ENCODE results near the gene L3MBTL4.
"Not testable (repeated sequence)": the region's sequence is repeated elsewhere in the genome, so short reads cannot be mapped to it uniquely, and the experiment has no call there.

L3MBTL4 gene

DNA sequence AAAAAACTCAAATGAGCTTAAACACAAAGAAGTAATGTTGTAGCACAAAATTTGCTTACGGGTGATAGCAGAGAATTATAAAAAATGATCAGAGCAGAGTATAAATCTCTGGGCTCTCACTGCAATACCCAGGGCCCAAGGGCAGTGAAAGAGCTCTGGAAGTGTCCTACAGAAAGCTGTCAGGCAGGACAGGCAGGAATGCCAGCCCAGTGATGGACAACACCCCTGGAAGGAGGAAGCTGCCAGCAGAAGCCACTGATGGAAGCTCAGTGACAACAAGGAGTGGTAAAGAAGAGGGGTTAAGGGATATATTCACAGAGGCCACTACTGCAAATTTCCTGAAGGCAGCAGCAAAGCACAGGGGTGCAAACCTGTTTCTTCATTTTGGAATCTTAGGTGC, 214.9 kb downstream of the L3MBTL4 start:
- Mint-ChIP-seq H3K4me1 (no peaks in the 10 kb centered on the region), H3K9me3 (peaks cover 0 to 7% of the 10 kb centered on the region in 2 donors), H3K27me3 (no peaks in the 10 kb centered on the region), H3K4me3 (no peak overlapping the region), H3K27ac (no peak overlapping the region)
- ATAC-seq (no peak), DNase-seq (no peak)

DNA sequence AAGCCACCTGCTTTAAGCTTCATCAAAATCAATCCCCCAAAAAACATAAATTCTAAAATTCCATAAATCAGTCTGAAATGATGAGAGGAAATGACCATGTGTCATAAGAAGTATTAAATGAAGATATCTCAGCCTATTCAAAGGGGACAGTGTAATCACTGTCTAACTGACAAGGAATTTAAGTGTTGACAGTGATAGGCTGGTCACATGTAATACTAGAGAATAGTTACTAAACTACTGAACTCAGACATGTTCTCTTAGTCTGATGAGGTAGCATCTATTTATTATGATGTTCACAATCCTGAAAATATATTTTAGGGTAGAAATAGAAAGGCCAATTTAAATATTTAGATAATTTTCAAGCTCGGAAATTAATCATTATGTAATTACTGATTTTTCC, 216.1 kb downstream of the L3MBTL4 start:
- no peaks in the 10 kb centered on the region for H3K4me1 Mint-ChIP-seq
- no peak overlapping the region for H3K27ac Mint-ChIP-seq
- no peak overlapping the region for H3K4me3 Mint-ChIP-seq
- peaks cover 0 to 7% of the 10 kb centered on the region in 2 donors for H3K9me3 Mint-ChIP-seq
- H3K27me3 Mint-ChIP-seq, result no peaks in the 10 kb centered on the region
- ATAC-seq (no peak), DNase-seq (no peak)

DNA sequence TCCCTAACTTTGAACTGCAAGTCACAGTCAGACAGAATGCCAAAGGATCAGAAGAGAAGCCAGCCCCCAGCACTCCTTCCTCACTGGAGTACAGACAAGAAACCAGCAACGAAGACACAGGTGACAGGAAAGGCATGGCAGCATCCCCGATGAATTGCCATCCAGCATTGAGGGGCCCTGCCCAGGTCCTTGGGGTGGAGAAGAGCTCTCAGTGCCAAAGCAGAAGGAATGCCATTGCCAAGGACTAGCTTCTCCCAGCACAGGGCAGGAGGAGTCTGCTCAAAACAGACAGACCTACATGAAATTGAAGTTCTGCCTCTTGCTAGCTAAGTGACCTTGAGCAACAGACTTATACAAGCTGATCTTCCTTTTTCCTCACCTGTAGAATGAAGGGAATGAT, 220.1 kb downstream of the L3MBTL4 start:
- ATAC-seq (no peak), DNase-seq (no peak)
- no peaks in the 10 kb centered on the region for H3K27me3 Mint-ChIP-seq
- no peak overlapping the region for H3K27ac Mint-ChIP-seq
- H3K4me3 Mint-ChIP-seq, result no peak overlapping the region
- H3K9me3 Mint-ChIP-seq, result peaks cover 0 to 7% of the 10 kb centered on the region in 2 donors
- no peaks in the 10 kb centered on the region for H3K4me1 Mint-ChIP-seq

- H3K4me3 Mint-ChIP-seq, H3K27me3 Mint-ChIP-seq, H3K27ac Mint-ChIP-seq, H3K4me1 Mint-ChIP-seq, ATAC-seq, DNase-seq: not testable (repeated sequence)
- peaks cover 5 to 16% of the 10 kb centered on the region in 2 donors for H3K9me3 Mint-ChIP-seq
These were observed 228.9 kb downstream of the L3MBTL4 start for GRCh38 chr18:6185782-6186181.

DNA sequence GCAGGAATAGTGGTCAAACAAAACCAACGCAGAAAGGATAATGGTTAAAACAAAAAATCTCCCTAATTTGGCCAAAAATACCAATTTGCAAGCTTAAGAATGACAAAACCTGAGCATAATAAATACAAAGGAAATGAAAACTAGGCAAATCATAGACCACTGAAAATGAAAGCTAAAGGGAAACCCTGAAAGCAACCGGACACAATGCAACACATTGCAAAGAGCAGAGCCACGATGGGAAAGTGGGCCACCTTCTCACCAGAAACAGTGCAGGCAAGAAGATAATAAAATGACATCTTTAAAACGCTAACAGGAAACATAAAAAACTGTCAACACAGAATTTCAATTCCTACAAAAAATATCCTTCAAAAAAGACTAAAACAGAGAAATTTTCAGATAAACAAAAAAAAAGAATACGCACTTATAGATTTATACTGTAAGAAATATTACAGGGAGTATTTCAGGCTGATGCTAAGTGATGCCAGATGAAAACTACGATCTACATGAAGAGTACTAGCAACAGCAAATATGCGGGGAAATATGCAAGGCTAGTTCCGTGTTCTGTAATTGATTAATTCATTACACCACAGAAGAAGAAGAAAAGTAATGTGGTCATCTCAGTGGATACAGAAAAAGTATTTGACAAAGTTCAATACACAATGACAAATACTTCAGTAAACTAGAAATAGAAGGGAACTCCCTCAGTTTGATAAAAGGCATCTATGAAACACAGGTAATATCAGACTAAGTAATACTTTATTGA, 239.5 kb downstream of the L3MBTL4 start:
- peaks cover 3 to 10% of the 10 kb centered on the region in 2 donors for H3K9me3 Mint-ChIP-seq
- H3K4me1 Mint-ChIP-seq, result no peaks in the 10 kb centered on the region
- no peaks in the 10 kb centered on the region for H3K27me3 Mint-ChIP-seq
- ATAC-seq (no peak), DNase-seq (no peak)
- H3K4me3 Mint-ChIP-seq, result no peak overlapping the region
- no peak overlapping the region for H3K27ac Mint-ChIP-seq

DNA sequence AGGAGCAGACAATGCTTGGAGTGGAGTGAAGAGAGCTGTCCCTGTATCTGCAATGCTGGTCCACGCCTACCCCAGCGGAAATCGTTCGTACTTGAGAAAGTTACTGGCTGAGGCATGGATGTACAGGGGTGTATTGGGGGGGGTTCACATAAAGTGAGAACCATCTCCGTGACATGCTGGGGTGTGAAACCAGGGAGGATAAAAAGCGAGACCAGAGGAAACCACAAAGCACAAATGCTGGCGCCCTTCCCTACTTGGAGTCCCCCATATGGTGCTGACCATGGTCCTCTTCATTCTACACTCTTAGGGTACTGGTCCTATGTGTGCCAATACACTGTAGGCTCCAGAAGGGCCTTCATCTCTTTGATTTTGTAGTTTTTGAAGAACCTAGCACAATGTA, 244.1 kb downstream of the L3MBTL4 start:
- H3K4me3 Mint-ChIP-seq, result no peak overlapping the region
- no peaks in the 10 kb centered on the region for H3K27me3 Mint-ChIP-seq

DNA sequence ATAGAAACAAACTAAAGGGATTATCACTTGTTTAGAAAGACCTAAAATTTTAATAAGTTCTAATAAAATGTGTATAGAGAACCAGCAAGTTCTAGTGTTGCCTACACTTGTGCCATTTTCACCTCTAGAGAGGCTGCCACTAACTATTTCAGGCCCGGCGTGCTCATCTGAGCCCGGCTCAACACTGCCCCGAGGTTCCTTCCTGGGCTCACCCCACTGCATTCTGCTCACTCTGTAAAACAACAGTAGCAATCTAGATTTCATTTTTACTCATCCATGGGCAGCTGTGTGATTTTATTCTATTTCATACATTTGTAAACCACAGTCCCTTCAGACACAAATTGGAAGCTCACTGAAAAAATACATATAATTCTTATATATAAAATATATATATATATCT, 253.2 kb downstream of the L3MBTL4 start:
- DNase-seq (no peak), ATAC-seq (no peak)
- Mint-ChIP-seq H3K27me3 (no peaks in the 10 kb centered on the region), H3K4me3 (no peak overlapping the region), H3K27ac (no peak overlapping the region), H3K9me3 (peaks cover 7 to 20% of the 10 kb centered on the region in 2 donors), H3K4me1 (no peaks in the 10 kb centered on the region)

More for the DNA sequence above, 244.1 kb downstream of the L3MBTL4 start:
- ATAC-seq, result no peak
- Mint-ChIP-seq H3K9me3 (peaks cover 5 to 14% of the 10 kb centered on the region in 2 donors), H3K4me1 (no peaks in the 10 kb centered on the region), H3K27ac (no peak overlapping the region)
- DNase-seq, result no peak

- H3K27ac Mint-ChIP-seq, result no peak overlapping the region
- H3K27me3 Mint-ChIP-seq, result no peaks in the 10 kb centered on the region
- DNase-seq (no peak), ATAC-seq (no peak)
- no peaks in the 10 kb centered on the region for H3K4me1 Mint-ChIP-seq
- H3K9me3 Mint-ChIP-seq, result peaks cover 7 to 12% of the 10 kb centered on the region in 2 donors
- H3K4me3 Mint-ChIP-seq, result no peak overlapping the region
These were observed 255.3 kb downstream of the L3MBTL4 start for GRCh38 chr18:6159426-6159825.

DNA sequence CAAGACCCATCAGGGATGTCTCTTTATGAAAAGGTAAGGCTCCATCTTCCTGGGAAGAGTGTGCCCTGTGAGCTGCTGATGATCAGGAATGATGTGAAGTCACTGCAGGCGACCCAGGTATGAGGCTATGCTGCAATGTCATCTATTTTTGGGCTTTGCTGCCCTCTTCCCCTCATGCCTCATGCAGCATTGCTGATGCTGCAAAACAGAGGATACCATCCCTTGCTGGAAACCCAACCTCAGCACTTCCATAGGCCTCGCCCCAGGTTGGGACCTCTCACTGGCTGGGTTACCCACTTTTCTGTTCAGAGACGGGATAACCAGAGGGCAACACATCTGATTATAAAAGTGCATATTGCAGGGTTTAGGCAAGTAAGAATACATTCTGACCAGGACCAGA, 255.8 kb downstream of the L3MBTL4 start:
- no peak overlapping the region for H3K27ac Mint-ChIP-seq
- no peak overlapping the region for H3K4me3 Mint-ChIP-seq
- DNase-seq (no peak), ATAC-seq (no peak)
- H3K4me1 Mint-ChIP-seq, result no peaks in the 10 kb centered on the region
- H3K27me3 Mint-ChIP-seq, result no peaks in the 10 kb centered on the region
- H3K9me3 Mint-ChIP-seq, result peaks cover 7 to 8% of the 10 kb centered on the region in 2 donors

DNA sequence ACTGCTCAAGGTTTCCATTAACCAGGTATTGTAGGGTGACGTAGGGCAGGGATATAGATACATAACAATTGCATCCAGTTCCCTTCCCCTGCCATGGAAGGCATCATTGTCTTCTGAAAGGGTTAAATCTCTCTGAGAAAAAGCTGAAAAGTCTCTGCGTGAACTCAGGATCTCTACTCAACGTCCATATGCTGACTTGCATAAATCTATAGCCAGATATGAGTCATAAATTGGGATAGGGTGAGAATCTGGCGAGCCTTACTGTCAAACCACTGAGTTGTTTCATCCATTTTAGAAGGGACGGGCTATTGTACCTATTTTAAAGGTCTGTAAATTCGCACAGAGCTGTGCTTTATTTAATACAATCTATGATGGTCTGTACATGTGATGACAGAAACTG, 258.3 kb downstream of the L3MBTL4 start:
- H3K4me1 Mint-ChIP-seq, result no peaks in the 10 kb centered on the region
- H3K27ac Mint-ChIP-seq, result no peak overlapping the region
- no peak for ATAC-seq
- no peak overlapping the region for H3K4me3 Mint-ChIP-seq
- H3K9me3 Mint-ChIP-seq, result no peaks in the 10 kb centered on the region
- DNase-seq, result no peak
- no peaks in the 10 kb centered on the region for H3K27me3 Mint-ChIP-seq

- Mint-ChIP-seq H3K4me3 (no peak overlapping the region), H3K27me3 (no peaks in the 10 kb centered on the region), H3K27ac (no peak overlapping the region), H3K4me1 (no peaks in the 10 kb centered on the region), H3K9me3 (no peaks in the 10 kb centered on the region)
- no peak for DNase-seq
- ATAC-seq, result no peak
These were observed 259.0 kb downstream of the L3MBTL4 start for GRCh38 chr18:6155707-6156106.

DNA sequence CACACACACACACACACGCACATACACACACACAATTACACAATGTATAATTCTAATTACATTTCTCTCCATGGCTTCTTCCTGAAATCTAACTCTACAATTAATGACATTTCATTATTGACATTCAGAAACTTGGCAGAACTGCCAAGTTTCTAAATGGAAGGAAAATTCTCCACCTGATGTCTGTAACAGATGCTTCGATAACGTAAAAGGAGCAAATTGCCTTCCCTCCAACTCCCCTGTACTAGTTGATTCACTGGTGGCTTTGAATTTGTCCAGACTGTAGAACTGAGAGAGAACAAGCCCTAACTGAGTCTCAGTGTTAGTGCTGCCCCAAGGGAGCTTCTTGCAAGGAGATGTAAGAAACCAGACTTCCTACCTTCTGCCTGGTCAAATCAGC, 264.3 kb downstream of the L3MBTL4 start:
- no peak for DNase-seq
- no peaks in the 10 kb centered on the region for H3K4me1 Mint-ChIP-seq
- H3K9me3 Mint-ChIP-seq, result no peaks in the 10 kb centered on the region
- H3K27me3 Mint-ChIP-seq, result no peaks in the 10 kb centered on the region
- ATAC-seq, result no peak
- no peak overlapping the region for H3K4me3 Mint-ChIP-seq
- no peak overlapping the region for H3K27ac Mint-ChIP-seq

DNA sequence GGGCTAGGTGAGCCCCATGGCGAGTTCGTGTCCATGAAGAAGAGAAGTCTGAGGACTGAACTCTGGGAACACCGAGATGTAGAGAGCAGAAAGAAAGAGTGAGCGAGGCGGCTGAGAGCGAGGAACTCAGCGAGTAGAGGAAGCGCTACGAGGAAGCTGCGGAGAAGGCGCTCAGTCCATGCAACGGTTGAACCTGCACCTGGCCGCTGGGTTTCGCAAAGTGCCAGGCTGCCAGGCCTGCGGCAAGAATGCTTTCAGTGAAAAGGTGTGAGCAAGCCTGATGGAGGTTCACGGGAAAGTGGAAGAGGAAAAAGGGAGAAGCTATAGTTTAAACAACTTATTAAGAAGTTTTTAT, 268.4 kb downstream of the L3MBTL4 start:
- no peak overlapping the region for H3K4me3 Mint-ChIP-seq
- H3K27ac Mint-ChIP-seq, result no peak overlapping the region
- ATAC-seq, result no peak
- H3K4me1 Mint-ChIP-seq, result no peaks in the 10 kb centered on the region
- no peak for DNase-seq
- H3K27me3 Mint-ChIP-seq, result no peaks in the 10 kb centered on the region
- H3K9me3 Mint-ChIP-seq, result no peaks in the 10 kb centered on the region

DNA sequence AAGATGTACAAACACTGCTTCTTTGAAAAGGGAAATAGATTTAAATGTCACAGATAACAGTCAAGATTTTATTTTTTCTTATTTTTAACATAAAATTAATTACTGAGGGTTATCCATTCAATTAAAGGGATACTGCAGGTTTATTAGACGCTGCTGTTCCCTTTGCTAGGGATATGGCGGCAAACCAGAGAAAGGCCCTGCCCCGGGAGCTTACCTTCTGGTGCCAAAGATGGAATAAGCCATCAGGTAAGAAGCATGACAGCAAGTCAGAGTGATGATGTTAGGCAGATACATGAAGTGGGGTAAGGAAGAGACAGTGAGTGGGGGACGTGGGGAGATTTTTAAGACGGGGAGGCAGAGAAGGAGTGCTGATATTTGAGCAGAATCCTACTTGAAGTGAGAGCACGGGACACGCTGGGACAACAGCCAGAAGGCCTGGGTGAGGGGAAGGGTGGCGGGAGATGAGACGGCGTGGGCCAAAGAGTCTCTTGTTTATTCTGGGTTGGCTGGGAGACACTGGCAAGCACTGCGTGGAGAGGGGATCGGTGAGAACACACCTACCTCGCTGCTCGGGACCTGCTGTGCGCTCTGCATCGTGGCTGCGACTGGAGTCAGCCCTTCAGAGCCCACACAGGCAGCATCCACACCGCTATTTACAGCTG, 268.9 kb downstream of the L3MBTL4 start:
- H3K4me1 Mint-ChIP-seq, result no peaks in the 10 kb centered on the region
- peak overlapping the region in 1 of 2 donors; percentile 37 for H3K27ac Mint-ChIP-seq
- DNase-seq, result no peak
- ATAC-seq, result no peak
- H3K4me3 Mint-ChIP-seq, result no peak overlapping the region
- no peaks in the 10 kb centered on the region for H3K27me3 Mint-ChIP-seq
- H3K9me3 Mint-ChIP-seq, result no peaks in the 10 kb centered on the region

GRCh38 chr18:6139007-6139406, 275.7 kb downstream of the L3MBTL4 start:
- H3K27me3 Mint-ChIP-seq, result no peaks in the 10 kb centered on the region
- H3K4me3 Mint-ChIP-seq, result no peak overlapping the region
- peaks cover 4% of the 10 kb centered on the region for H3K4me1 Mint-ChIP-seq
- H3K27ac Mint-ChIP-seq, result no peak overlapping the region
- H3K9me3 Mint-ChIP-seq, result peaks cover 14 to 15% of the 10 kb centered on the region in 2 donors
- ATAC-seq (peak; percentile 57), DNase-seq (no peak)

GRCh38 chr18:6135901-6136300, 278.8 kb downstream of the L3MBTL4 start:
- not testable (repeated sequence) for H3K4me1 Mint-ChIP-seq, H3K27me3 Mint-ChIP-seq, DNase-seq, H3K27ac Mint-ChIP-seq, H3K4me3 Mint-ChIP-seq, ATAC-seq
- peaks cover 14 to 15% of the 10 kb centered on the region in 2 donors for H3K9me3 Mint-ChIP-seq

All from stimulated activated naive CD8-positive, alpha-beta T cell treated with anti-CD3 and anti-CD28 coated beads, Interleukin-15, amount 100 ng/mL, for 72 hours (primary cell).